ENCODE measurements around the gene ECHDC3. TPM values are rescaled to one million over a fixed set of nuclear protein-coding genes. Genes with fewer than 3 reads are reported as not detected.

ECHDC3 gene
- total RNA-seq (ENCODE audit: unreplicated experiment): 6.1 TPM
- long read RNA-seq, partial matches to known transcripts: 0 of 3 reads
- long read RNA-seq, other reads (novel, unspliced or antisense): 1 of 3 reads

- no peak within 1 kb of the TSS for H3K4me3 Mint-ChIP-seq (ENCODE audit: unreplicated experiment)
- DNase-seq (ENCODE audit: low spot score): peak; percentile 35
- H3K36me3 Mint-ChIP-seq (ENCODE audit: low read depth, unreplicated experiment): peaks cover 12% of the 10 kb centered on the region
- H3K27me3 Mint-ChIP-seq (ENCODE audit: unreplicated experiment): peaks cover 9% of the 10 kb centered on the region
- no peaks in the 10 kb centered on the region for H3K9me3 Mint-ChIP-seq (ENCODE audit: unreplicated experiment)
- no peak for TF ChIP-seq CTCF (IDR thresholded peaks at IDR 0.05; ENCODE audit: unreplicated experiment)
- H3K27ac Mint-ChIP-seq (ENCODE audit: unreplicated experiment): no peak within 1 kb of the TSS
- no peaks in the 10 kb centered on the region for H3K4me1 Mint-ChIP-seq (ENCODE audit: unreplicated experiment)
These were observed at the start of gene ECHDC3 for GRCh38 chr10:11742009-11742778. ECHDC3 (plus strand) TSS chr10:11742382; CDS start chr10:11742577, 195 bp downstream.

GRCh38 chr10:11693376-11693775 lies 48.8 kb upstream of the ECHDC3 start:
- no peak overlapping the region for H3K4me3 Mint-ChIP-seq (ENCODE audit: unreplicated experiment)
- no peak for DNase-seq (ENCODE audit: low spot score)
- H3K27ac Mint-ChIP-seq (ENCODE audit: unreplicated experiment): no peak overlapping the region
- no peaks in the 10 kb centered on the region for H3K36me3 Mint-ChIP-seq (ENCODE audit: low read depth, unreplicated experiment)
- peaks cover 9% of the 10 kb centered on the region for H3K4me1 Mint-ChIP-seq (ENCODE audit: unreplicated experiment)
- TF ChIP-seq CTCF (IDR thresholded peaks at IDR 0.05; ENCODE audit: unreplicated experiment): no peak
- peaks cover 3% of the 10 kb centered on the region for H3K27me3 Mint-ChIP-seq (ENCODE audit: unreplicated experiment)
- H3K9me3 Mint-ChIP-seq (ENCODE audit: unreplicated experiment): no peaks in the 10 kb centered on the region

- DNase-seq (ENCODE audit: low spot score): no peak
- Mint-ChIP-seq H3K27me3 (ENCODE audit: unreplicated experiment) (peaks cover 2% of the 10 kb centered on the region), H3K27ac (ENCODE audit: unreplicated experiment) (no peak overlapping the region), H3K4me3 (ENCODE audit: unreplicated experiment) (no peak overlapping the region), H3K9me3 (ENCODE audit: unreplicated experiment) (no peaks in the 10 kb centered on the region), H3K36me3 (ENCODE audit: low read depth, unreplicated experiment) (no peaks in the 10 kb centered on the region), H3K4me1 (ENCODE audit: unreplicated experiment) (no peaks in the 10 kb centered on the region)
- no peak for TF ChIP-seq CTCF (IDR thresholded peaks at IDR 0.05; ENCODE audit: unreplicated experiment)
These were observed 46.4 kb upstream of the ECHDC3 start for GRCh38 chr10:11695779-11696178.

- Mint-ChIP-seq H3K36me3 (ENCODE audit: low read depth, unreplicated experiment) (no peaks in the 10 kb centered on the region), H3K27me3 (ENCODE audit: unreplicated experiment) (peaks cover 1% of the 10 kb centered on the region), H3K9me3 (ENCODE audit: unreplicated experiment) (no peaks in the 10 kb centered on the region), H3K27ac (ENCODE audit: unreplicated experiment) (no peak overlapping the region), H3K4me1 (ENCODE audit: unreplicated experiment) (no peaks in the 10 kb centered on the region), H3K4me3 (ENCODE audit: unreplicated experiment) (no peak overlapping the region)
- DNase-seq (ENCODE audit: low spot score): no peak
- no peak for TF ChIP-seq CTCF (IDR thresholded peaks at IDR 0.05; ENCODE audit: unreplicated experiment)
These were observed 44.3 kb upstream of the ECHDC3 start for GRCh38 chr10:11697718-11698527.

Data from endothelial cell (in vitro differentiated cells).